ENCODE results near the gene IL13RA2. TPM values are rescaled to one million over a fixed set of nuclear protein-coding genes. Genes with fewer than 3 reads are reported as not detected.

The IL13RA2 gene
- total RNA-seq, 1 experiment from 2014 or later = 0.28 TPM

DNA sequence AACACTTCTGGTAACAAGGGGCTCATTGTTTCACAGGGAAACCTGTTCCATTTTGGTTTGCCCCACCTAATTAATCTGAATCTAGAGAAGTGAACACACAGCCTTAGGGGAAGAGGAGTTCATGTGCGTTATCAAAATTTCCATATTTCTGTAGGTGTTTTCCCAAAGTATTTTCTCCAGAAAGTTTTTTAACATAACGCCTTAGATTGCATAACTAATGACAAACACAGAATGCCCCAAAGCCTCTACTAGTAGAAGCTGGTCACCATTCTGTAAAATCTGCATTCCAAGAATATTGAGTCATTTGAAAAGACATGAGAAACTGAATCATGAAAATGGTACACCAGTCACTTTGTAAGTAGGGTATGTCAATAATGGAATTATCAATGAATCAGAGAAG lies 41.1 kb downstream of the IL13RA2 start:
- no peak overlapping the region for H3K4me3 ChIP-seq (ENCODE audit: low read depth, low read length, poor library complexity, severe bottlenecking)
- BruUV-seq (replicated peaks) = no TSS peak
- peaks cover 16% of the 10 kb centered on the region for H3K27me3 ChIP-seq (replicated peaks; ENCODE audit: insufficient read depth, low read depth, low read length, poor library complexity)
- TF ChIP-seq EZH2 (IDR thresholded peaks at IDR 0.05; ENCODE audit: borderline replicate concordance, low read depth, low read length, poor library complexity, severe bottlenecking) = no peak
- H3K27ac ChIP-seq (ENCODE audit: low read depth, low read length, poor library complexity, severe bottlenecking) = no peak overlapping the region
- H3K9me3 ChIP-seq (ENCODE audit: low read depth, low read length, poor library complexity, severe bottlenecking) = no peaks in the 10 kb centered on the region
- DNase-seq (ENCODE audit: low spot score) = no peak
- H3K36me3 ChIP-seq (ENCODE audit: insufficient read depth, low read length, poor library complexity, severe bottlenecking) = no peaks in the 10 kb centered on the region
- CTCF ChIA-PET = no interaction called here
- H3K4me1 ChIP-seq (ENCODE audit: insufficient read depth, low read length, poor library complexity, severe bottlenecking) = no peaks in the 10 kb centered on the region
- POLR2A ChIA-PET (ENCODE audit: low non-redundant PET) = no interaction called here
- intact Hi-C loops (cut with micrococcal nuclease; ENCODE audit: unreplicated experiment) = no loop called here

GRCh38 chrX:114973013-114973412 lies 44.4 kb downstream of the IL13RA2 start:
- CTCF ChIA-PET = no interaction called here
- H3K36me3 ChIP-seq (ENCODE audit: insufficient read depth, low read length, poor library complexity, severe bottlenecking) = no peaks in the 10 kb centered on the region
- BruUV-seq (replicated peaks) = no TSS peak
- H3K4me3 ChIP-seq (ENCODE audit: low read depth, low read length, poor library complexity, severe bottlenecking) = no peak overlapping the region
- H3K27me3 ChIP-seq (replicated peaks; ENCODE audit: insufficient read depth, low read depth, low read length, poor library complexity) = peaks cover 40% of the 10 kb centered on the region
- H3K9me3 ChIP-seq (ENCODE audit: low read depth, low read length, poor library complexity, severe bottlenecking) = no peaks in the 10 kb centered on the region
- intact Hi-C loops (cut with micrococcal nuclease; ENCODE audit: unreplicated experiment) = no loop called here
- POLR2A ChIA-PET (ENCODE audit: low non-redundant PET) = no interaction called here
- no peak overlapping the region for H3K27ac ChIP-seq (ENCODE audit: low read depth, low read length, poor library complexity, severe bottlenecking)
- H3K4me1 ChIP-seq (ENCODE audit: insufficient read depth, low read length, poor library complexity, severe bottlenecking) = no peaks in the 10 kb centered on the region
- no peak for TF ChIP-seq EZH2 (IDR thresholded peaks at IDR 0.05; ENCODE audit: borderline replicate concordance, low read depth, low read length, poor library complexity, severe bottlenecking)
- TF ChIP-seq CTCF (conservative IDR thresholded peaks at IDR 0.05; ENCODE audit: low read depth, low read length) = no peak
- no peak for DNase-seq (ENCODE audit: low spot score)

DNA sequence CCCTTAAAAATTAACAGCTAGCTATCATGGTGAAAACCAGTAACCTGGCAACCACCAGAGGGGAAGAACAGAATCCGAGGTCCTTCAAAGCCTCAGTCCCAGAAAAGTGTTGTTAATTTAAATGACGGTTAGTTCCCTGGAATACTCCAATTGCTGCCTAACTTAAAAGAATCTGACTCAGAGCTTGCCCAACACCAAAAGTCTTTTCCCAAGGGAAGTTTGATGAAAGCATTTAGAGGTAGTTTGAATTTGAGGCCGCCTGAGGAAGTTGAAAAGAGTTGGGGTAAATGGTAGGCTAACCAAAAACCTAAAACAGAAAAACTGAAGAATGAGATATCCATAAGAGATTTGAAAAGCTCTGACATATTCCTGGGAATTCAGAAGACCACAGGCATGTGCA lies 46.6 kb downstream of the IL13RA2 start:
- CTCF ChIA-PET = no interaction called here

More for the DNA sequence above, 46.6 kb downstream of the IL13RA2 start:
- TF ChIP-seq CTCF (conservative IDR thresholded peaks at IDR 0.05; ENCODE audit: low read depth, low read length) (no peak), EZH2 (IDR thresholded peaks at IDR 0.05; ENCODE audit: borderline replicate concordance, low read depth, low read length, poor library complexity, severe bottlenecking) (no peak)
- Histone ChIP-seq H3K4me1 (ENCODE audit: insufficient read depth, low read length, poor library complexity, severe bottlenecking) (no peaks in the 10 kb centered on the region), H3K36me3 (ENCODE audit: insufficient read depth, low read length, poor library complexity, severe bottlenecking) (no peaks in the 10 kb centered on the region), H3K27ac (ENCODE audit: low read depth, low read length, poor library complexity, severe bottlenecking) (no peak overlapping the region), H3K9me3 (ENCODE audit: low read depth, low read length, poor library complexity, severe bottlenecking) (no peaks in the 10 kb centered on the region), H3K27me3 (replicated peaks; ENCODE audit: insufficient read depth, low read depth, low read length, poor library complexity) (peaks cover 52% of the 10 kb centered on the region), H3K4me3 (ENCODE audit: low read depth, low read length, poor library complexity, severe bottlenecking) (no peak overlapping the region)
- intact Hi-C loops (cut with micrococcal nuclease; ENCODE audit: unreplicated experiment) = no loop called here
- BruUV-seq (replicated peaks) = no TSS peak
- no peak for DNase-seq (ENCODE audit: low spot score)
- POLR2A ChIA-PET (ENCODE audit: low non-redundant PET) = no interaction called here
